ENCODE measurements around the gene TULP4.

TULP4 gene

GRCh38 chr6:158439255-158439654 is 127.0 kb downstream of the TULP4 start:
- no peak for TF ChIP-seq CTCF (IDR thresholded peaks at IDR 0.05)
- DNase-seq (ENCODE audit: low spot score) = no peak
- H3K4me3 ChIP-seq = no peak overlapping the region
- no peak overlapping the region for H3K27ac ChIP-seq

- TF ChIP-seq CTCF (IDR thresholded peaks at IDR 0.05) = no peak
- DNase-seq (ENCODE audit: low spot score) = no peak
- peak overlapping the region; percentile 27 to 37 for H3K27ac ChIP-seq
Observed at GRCh38 chr6:158441716-158442215, 129.5 kb downstream of the TULP4 start.

GRCh38 chr6:158442306-158442705 is 130.0 kb downstream of the TULP4 start:
- no peak overlapping the region for H3K27ac ChIP-seq
- TF ChIP-seq CTCF (IDR thresholded peaks at IDR 0.05) = no peak
- DNase-seq (ENCODE audit: low spot score) = no peak
- H3K4me3 ChIP-seq = no peak overlapping the region

More at GRCh38 chr6:158441716-158442215, 129.5 kb downstream of the TULP4 start:
- no peak overlapping the region for H3K4me3 ChIP-seq

- DNase-seq (ENCODE audit: low spot score) = no peak
- Histone ChIP-seq H3K27ac (no peak overlapping the region), H3K4me3 (no peak overlapping the region)
- TF ChIP-seq CTCF (IDR thresholded peaks at IDR 0.05) = no peak
Observed at GRCh38 chr6:158445426-158446085, 133.3 kb downstream of the TULP4 start.

- Histone ChIP-seq H3K27ac (no peak overlapping the region), H3K4me3 (no peak overlapping the region)
- no peak for DNase-seq (ENCODE audit: low spot score)
- TF ChIP-seq CTCF (IDR thresholded peaks at IDR 0.05) = no peak
Observed at GRCh38 chr6:158448856-158449255, 136.6 kb downstream of the TULP4 start.

- DNase-seq (ENCODE audit: low spot score) = no peak
- H3K27ac ChIP-seq = no peak overlapping the region
- no peak for TF ChIP-seq CTCF (IDR thresholded peaks at IDR 0.05)
- H3K4me3 ChIP-seq = no peak overlapping the region
Observed at GRCh38 chr6:158452191-158452590, 139.9 kb downstream of the TULP4 start.

GRCh38 chr6:158457131-158457530 is 144.9 kb downstream of the TULP4 start:
- TF ChIP-seq CTCF (IDR thresholded peaks at IDR 0.05) = no peak
- Histone ChIP-seq H3K4me3 (no peak overlapping the region), H3K27ac (no peak overlapping the region)
- no peak for DNase-seq (ENCODE audit: low spot score)

Data from coronary artery (tissue), 2 donors.